ENCODE measurements around the gene LRP5.

GRCh38 chr11:68392822-68393221 is 80.4 kb downstream of the LRP5 start:
- TF ChIP-seq EZH2 (IDR thresholded peaks at IDR 0.05; ENCODE audit: borderline replicate concordance, low read depth, low read length) (no peak), CTBP1 (IDR thresholded peaks at IDR 0.05; ENCODE audit: borderline replicate concordance) (no peak), PHF8 (IDR thresholded peaks at IDR 0.05; ENCODE audit: borderline replicate concordance, low read length) (no peak)
- TF ChIP-seq, protein P1, sequence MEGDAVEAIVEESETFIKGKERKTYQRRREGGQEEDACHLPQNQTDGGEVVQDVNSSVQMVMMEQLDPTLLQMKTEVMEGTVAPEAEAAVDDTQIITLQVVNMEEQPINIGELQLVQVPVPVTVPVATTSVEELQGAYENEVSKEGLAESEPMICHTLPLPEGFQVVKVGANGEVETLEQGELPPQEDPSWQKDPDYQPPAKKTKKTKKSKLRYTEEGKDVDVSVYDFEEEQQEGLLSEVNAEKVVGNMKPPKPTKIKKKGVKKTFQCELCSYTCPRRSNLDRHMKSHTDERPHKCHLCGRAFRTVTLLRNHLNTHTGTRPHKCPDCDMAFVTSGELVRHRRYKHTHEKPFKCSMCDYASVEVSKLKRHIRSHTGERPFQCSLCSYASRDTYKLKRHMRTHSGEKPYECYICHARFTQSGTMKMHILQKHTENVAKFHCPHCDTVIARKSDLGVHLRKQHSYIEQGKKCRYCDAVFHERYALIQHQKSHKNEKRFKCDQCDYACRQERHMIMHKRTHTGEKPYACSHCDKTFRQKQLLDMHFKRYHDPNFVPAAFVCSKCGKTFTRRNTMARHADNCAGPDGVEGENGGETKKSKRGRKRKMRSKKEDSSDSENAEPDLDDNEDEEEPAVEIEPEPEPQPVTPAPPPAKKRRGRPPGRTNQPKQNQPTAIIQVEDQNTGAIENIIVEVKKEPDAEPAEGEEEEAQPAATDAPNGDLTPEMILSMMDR (IDR thresholded peaks at IDR 0.05 in 2 of 3, conservative IDR thresholded peaks at IDR 0.05 in 1 of 3; ENCODE audit: insufficient read depth in 2 of 3, low read depth in 1 of 3, low read length in 3 of 3) = no peak

Data from K562 (cell line).